DOHH2 (cell line): ENCODE measurements around the gene ACVR1B.

Source experiments
- H3F3A ChIP-seq: fragments of 200-600 bp; sonication (generic), shearing (Covaris generic); 2 replicates; pipeline ENCODE4 v1.6.0; 2016; ENCODE audit warnings: antibody characterized with exemption, mild to moderate bottlenecking; ENCODE audit not compliant: control insufficient read depth, insufficient read depth
- H3K27ac ChIP-seq: fragments of 200-600 bp; sonication (generic); 2 replicates; pipeline ENCODE4 v1.5.1; 2014; ENCODE audit warnings: low read depth, mild to moderate bottlenecking, low read length, moderate library complexity
- H3K27me3 ChIP-seq: fragments of 200-600 bp; sonication (generic); 2 replicates; pipeline ENCODE4 v1.6.1; 2014; ENCODE audit warnings: mild to moderate bottlenecking, low read length, mixed read lengths; ENCODE audit not compliant: control insufficient read depth
- H3K36me3 ChIP-seq: fragments of 200-600 bp; sonication (generic); 2 replicates; pipeline ENCODE4 v1.6.1; 2014; ENCODE audit warnings: mild to moderate bottlenecking, low read length, moderate library complexity, mixed read lengths; ENCODE audit not compliant: control insufficient read depth
- H3K4me1 ChIP-seq: fragments of 200-600 bp; sonication (generic); 2 replicates; pipeline ENCODE4 v1.6.1; 2014; ENCODE audit warnings: mild to moderate bottlenecking, low read length, mixed read lengths; ENCODE audit not compliant: control insufficient read depth
- H3K4me2 ChIP-seq: fragments of 200-600 bp; sonication (generic); 2 replicates; pipeline ENCODE4 v1.6.0; 2014; ENCODE audit warnings: mild to moderate bottlenecking, low read length, moderate library complexity
- H3K4me3 ChIP-seq: fragments of 200-600 bp; sonication (generic); 2 replicates; pipeline ENCODE4 v1.5.1; 2014; ENCODE audit warnings: mild to moderate bottlenecking, low read length, mixed read lengths
- H3K79me2 ChIP-seq: fragments of 200-600 bp; sonication (generic); 2 replicates; pipeline ENCODE4 v1.6.1; 2014; ENCODE audit warnings: mild to moderate bottlenecking, low read length, mixed read lengths; ENCODE audit not compliant: control insufficient read depth
- H3K9me2 ChIP-seq: fragments of 200-600 bp; sonication (generic); replicated peaks from 2 replicates; pipeline ENCODE4 v1.6.1; 2014; ENCODE audit warnings: mild to moderate bottlenecking, low read length, mixed read lengths; ENCODE audit not compliant: control insufficient read depth
- H3K9me3 ChIP-seq: fragments of 200-600 bp; sonication (generic); 2 replicates; pipeline ENCODE4 v1.6.1; 2014; ENCODE audit warnings: antibody characterized with exemption, low read length, mixed read lengths; ENCODE audit not compliant: control insufficient read depth, insufficient read depth
- H4K20me1 ChIP-seq: fragments of 200-600 bp; sonication (generic); 2 replicates; pipeline ENCODE4 v1.6.0; 2014; ENCODE audit warnings: low read depth, mild to moderate bottlenecking, antibody characterized with exemption, low read length, moderate library complexity; ENCODE audit not compliant: control insufficient read depth, insufficient read depth
- EZH2phosphoT487 ChIP-seq: fragments of 200-600 bp; sonication (generic); IDR thresholded peaks from 2 replicates; pipeline ENCODE4 v1.6.1; 2017; ENCODE audit warnings: borderline replicate concordance, mild to moderate bottlenecking, antibody characterized with exemption, low read length, moderate library complexity, mixed read lengths
- TF ChIP-seq, protein P1 (sequence below): fragments of 200-600 bp; sonication (generic); IDR thresholded peaks from one replicate; pipeline ENCODE4 v1.5.1; 2014; ENCODE audit warnings: antibody characterized with exemption, mild to moderate bottlenecking, low read depth, low read length; ENCODE audit not compliant: poor library complexity, severe bottlenecking

The ACVR1B gene

DNA sequence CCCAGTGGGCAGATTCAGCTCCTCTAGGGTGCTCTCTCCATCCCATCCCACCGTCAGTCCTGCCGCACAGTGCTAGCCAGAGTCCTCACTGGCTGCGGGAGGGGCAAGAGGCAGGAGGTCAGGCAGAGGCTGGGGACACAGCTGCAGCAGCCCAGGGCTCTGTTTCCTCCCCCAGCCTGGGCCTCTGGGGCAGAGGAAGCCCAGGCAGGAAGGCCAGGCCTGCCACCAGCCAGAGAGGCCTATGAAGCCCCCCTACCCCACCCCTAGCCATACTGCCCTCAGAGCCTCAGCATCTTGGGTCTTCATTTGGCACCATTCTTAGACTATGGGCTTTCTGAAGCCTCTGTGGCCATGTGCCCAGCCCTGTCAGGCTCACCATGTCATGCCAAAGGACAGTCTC, 40.8 kb upstream of the ACVR1B start:
- no peaks in the 10 kb centered on the region for H4K20me1 ChIP-seq
- H3F3A ChIP-seq: no peaks in the 10 kb centered on the region
- H3K4me2 ChIP-seq: no peak overlapping the region
- no peaks in the 10 kb centered on the region for H3K4me1 ChIP-seq
- no peak for TF ChIP-seq EZH2phosphoT487
- TF ChIP-seq, protein P1, sequence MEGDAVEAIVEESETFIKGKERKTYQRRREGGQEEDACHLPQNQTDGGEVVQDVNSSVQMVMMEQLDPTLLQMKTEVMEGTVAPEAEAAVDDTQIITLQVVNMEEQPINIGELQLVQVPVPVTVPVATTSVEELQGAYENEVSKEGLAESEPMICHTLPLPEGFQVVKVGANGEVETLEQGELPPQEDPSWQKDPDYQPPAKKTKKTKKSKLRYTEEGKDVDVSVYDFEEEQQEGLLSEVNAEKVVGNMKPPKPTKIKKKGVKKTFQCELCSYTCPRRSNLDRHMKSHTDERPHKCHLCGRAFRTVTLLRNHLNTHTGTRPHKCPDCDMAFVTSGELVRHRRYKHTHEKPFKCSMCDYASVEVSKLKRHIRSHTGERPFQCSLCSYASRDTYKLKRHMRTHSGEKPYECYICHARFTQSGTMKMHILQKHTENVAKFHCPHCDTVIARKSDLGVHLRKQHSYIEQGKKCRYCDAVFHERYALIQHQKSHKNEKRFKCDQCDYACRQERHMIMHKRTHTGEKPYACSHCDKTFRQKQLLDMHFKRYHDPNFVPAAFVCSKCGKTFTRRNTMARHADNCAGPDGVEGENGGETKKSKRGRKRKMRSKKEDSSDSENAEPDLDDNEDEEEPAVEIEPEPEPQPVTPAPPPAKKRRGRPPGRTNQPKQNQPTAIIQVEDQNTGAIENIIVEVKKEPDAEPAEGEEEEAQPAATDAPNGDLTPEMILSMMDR: no peak
- H3K36me3 ChIP-seq: no peaks in the 10 kb centered on the region
- H3K9me2 ChIP-seq: no peaks in the 10 kb centered on the region
- peaks cover 3% of the 10 kb centered on the region; the same call in 1 of the 2 replicates for H3K27me3 ChIP-seq
- no peak overlapping the region for H3K4me3 ChIP-seq
- no peak overlapping the region for H3K27ac ChIP-seq
- H3K79me2 ChIP-seq: no peaks in the 10 kb centered on the region
- no peaks in the 10 kb centered on the region for H3K9me3 ChIP-seq

DNA sequence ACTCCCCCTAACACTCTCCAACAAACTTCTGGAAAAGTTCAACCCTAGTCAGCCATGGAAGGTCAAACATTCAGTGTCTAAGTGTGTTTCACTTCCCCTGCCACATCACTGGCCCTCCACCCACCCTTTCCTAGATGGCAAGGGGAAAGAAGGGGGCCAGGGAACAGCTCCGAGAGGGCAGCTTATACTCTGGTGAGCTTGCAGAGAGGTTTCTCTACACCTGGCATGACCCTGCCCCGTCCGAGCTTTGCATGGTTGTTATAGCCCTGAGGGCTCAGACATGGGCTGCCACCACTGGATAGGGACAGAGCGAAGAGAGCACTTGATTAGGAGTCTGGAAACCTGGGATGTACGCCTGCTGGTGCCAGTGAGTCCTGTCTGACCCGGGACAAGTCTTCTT, 40.2 kb upstream of the ACVR1B start:
- Histone ChIP-seq H3K79me2 (no peaks in the 10 kb centered on the region), H3F3A (no peaks in the 10 kb centered on the region), H3K4me3 (no peak overlapping the region), H3K36me3 (no peaks in the 10 kb centered on the region), H3K4me2 (no peak overlapping the region), H4K20me1 (no peaks in the 10 kb centered on the region), H3K4me1 (no peaks in the 10 kb centered on the region), H3K27ac (no peak overlapping the region), H3K9me3 (no peaks in the 10 kb centered on the region), H3K9me2 (no peaks in the 10 kb centered on the region), H3K27me3 (peaks cover 3% of the 10 kb centered on the region; the same call in 1 of the 2 replicates)
- TF ChIP-seq, protein P1: no peak
- TF ChIP-seq EZH2phosphoT487: no peak

DNA sequence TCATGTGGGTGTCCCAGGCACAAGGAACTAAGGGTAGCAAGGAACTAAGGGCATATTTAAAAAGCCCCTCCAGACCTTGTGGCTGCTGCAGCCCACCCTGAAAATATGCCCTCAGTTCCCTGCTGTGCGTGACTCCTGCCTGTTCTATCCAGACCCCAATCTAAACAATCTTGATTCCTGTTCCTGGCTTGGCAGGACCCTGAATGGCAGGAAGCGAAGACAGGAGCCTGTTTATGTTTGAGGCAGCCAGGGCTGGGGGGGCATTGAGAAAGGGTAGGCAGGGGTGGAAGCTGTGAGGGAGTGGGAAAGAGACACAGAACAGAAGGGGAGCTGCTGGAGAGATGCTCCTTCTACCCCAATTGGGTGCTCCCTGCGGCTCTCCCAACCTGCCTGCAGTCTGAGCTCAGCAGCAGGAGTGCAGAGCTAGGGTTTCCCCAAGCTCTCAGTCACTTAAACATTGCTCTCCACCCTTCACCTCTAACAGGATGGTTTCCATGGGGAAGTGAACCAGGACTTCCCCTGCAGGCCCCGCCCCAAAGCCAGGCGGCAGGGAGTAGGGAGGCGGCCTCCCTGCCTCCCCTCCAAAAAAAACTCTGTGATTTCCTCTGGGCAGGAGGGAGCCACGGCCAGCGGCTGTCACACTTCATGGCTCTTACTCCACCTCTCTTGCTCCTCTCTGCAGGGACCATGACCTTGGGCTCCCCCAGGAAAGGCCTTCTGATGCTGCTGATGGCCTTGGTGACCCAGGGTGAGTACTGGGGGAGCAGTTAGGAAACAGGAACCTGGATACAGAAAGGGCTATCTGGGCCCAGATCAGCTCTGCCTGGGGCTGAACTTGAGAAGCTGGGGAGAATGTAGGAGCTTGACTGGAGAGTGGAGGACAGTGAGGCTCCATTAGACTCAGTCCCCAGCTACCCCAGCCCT, 39.4 kb upstream of the ACVR1B start:
- Histone ChIP-seq H3K27ac (no peak overlapping the region), H3K27me3 (peaks cover 3% of the 10 kb centered on the region; the same call in 1 of the 2 replicates), H3K9me2 (no peaks in the 10 kb centered on the region), H3F3A (no peaks in the 10 kb centered on the region), H3K36me3 (no peaks in the 10 kb centered on the region), H3K9me3 (no peaks in the 10 kb centered on the region), H4K20me1 (no peaks in the 10 kb centered on the region), H3K4me1 (no peaks in the 10 kb centered on the region), H3K4me2 (no peak overlapping the region), H3K4me3 (no peak overlapping the region), H3K79me2 (no peaks in the 10 kb centered on the region)
- no peak for TF ChIP-seq EZH2phosphoT487
- TF ChIP-seq, protein P1: no peak
